Stimulated activated CD4-positive, alpha-beta T cell treated with anti-CD3 and anti-CD28 coated beads, Interleukin-4, amount 100 ng/mL, for 4 hours (primary cell): ENCODE data around the gene SPINK8.
"Not testable (repeated sequence)": the region's sequence is repeated elsewhere in the genome, so short reads cannot be mapped to it uniquely, and the experiment has no call there.

ENCODE experiments used
- DNase-seq, 2 experiments: peaks; one replicate each; pipeline ENCODE4 v3.0.0-alpha.2; 2020

The SPINK8 gene

GRCh38 chr3:48276911-48277641 is 56.4 kb downstream of the SPINK8 start:
- DNase-seq: no peak

GRCh38 chr3:48275287-48276027 is 58.0 kb downstream of the SPINK8 start:
- no peak for DNase-seq

- no peak for DNase-seq
Observed at GRCh38 chr3:48274452-48274851, 59.0 kb downstream of the SPINK8 start.

GRCh38 chr3:48273594-48274211 is 59.8 kb downstream of the SPINK8 start:
- peak; percentile 36 to 41 for DNase-seq

- no peak for DNase-seq
Observed at GRCh38 chr3:48271763-48272498, 61.5 kb downstream of the SPINK8 start.

GRCh38 chr3:48271223-48271622 is 62.2 kb downstream of the SPINK8 start:
- not testable (repeated sequence) for DNase-seq

- DNase-seq: no peak
Observed at GRCh38 chr3:48270306-48270705, 63.2 kb downstream of the SPINK8 start.

GRCh38 chr3:48269592-48269991 is 63.9 kb downstream of the SPINK8 start:
- DNase-seq: no peak

- peak; percentile 46 to 84 for DNase-seq
Observed at GRCh38 chr3:48268936-48269561, 64.4 kb downstream of the SPINK8 start.

GRCh38 chr3:48268381-48268935 is 65.0 kb downstream of the SPINK8 start:
- peak; percentile 75 to 97 for DNase-seq

- no peak for DNase-seq
Observed at GRCh38 chr3:48267782-48268181, 65.7 kb downstream of the SPINK8 start.

- no peak for DNase-seq
Observed at GRCh38 chr3:48258530-48258929, 74.9 kb downstream of the SPINK8 start.
